ENCODE measurements around the gene ZNF99. TPM values are rescaled to one million over a fixed set of nuclear protein-coding genes. Genes with fewer than 3 reads are reported as not detected.
"Not testable (repeated sequence)": the region's sequence is repeated elsewhere in the genome, so short reads cannot be mapped to it uniquely, and the experiment has no call there.

Gene ZNF99
- total RNA-seq, 1 donor from 2014 or later, result not detected

DNA sequence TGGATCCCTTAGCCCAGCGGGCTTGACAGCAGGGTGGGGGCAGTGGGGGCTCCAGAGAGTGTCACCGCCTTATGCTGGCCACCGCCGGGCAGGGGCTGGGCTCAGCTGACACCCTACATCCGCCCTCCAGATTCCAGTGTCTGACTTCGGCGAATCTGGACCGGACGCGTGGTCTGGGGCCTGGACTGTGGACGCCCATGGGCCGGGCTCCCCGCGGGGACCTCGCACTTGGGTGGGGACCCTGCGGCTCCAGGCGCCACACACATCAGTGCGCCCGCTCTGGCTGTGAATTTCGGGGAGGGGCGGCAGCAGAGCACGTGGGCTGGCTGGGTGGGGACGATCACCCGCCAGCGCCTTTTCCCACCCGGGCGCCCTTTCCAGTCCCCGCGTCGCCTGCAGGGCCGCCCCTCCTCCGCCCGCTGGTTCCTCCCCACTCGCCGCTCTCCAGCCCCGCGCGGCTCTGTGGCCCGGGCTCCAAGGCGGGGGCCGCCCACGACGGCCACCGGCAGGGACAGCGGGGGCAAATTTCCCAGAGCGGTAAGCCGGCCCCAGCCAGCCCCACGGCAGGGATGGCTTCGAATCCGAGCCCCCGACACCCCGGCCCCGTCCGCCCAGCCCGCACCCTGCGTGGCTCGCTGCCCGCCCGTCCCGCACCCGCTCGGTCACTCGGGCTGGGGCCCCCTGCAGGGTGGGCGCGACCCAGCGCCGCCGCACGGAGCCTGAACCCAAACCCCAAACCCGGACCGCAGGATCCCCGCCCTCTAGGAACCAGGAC, 23.3 kb upstream of the ZNF99 start:
- Mint-ChIP-seq H3K27me3 (ENCODE audit: unreplicated experiment) (no peaks in the 10 kb centered on the region), H3K4me1 (ENCODE audit: low read depth, unreplicated experiment) (no peaks in the 10 kb centered on the region), H3K4me3 (ENCODE audit: unreplicated experiment) (no peak overlapping the region), H3K9me3 (ENCODE audit: unreplicated experiment) (peaks cover 17% of the 10 kb centered on the region), H3K36me3 (ENCODE audit: unreplicated experiment) (peaks cover 8% of the 10 kb centered on the region), H3K27ac (ENCODE audit: unreplicated experiment) (no peak overlapping the region)
- DNase-seq, result no peak
- no peak for TF ChIP-seq CTCF (IDR thresholded peaks at IDR 0.05; ENCODE audit: partially characterized antibody, unreplicated experiment)

- H3K27ac Mint-ChIP-seq (ENCODE audit: unreplicated experiment), result no peak overlapping the region
- TF ChIP-seq CTCF (IDR thresholded peaks at IDR 0.05; ENCODE audit: partially characterized antibody, unreplicated experiment), result no peak
- no peak for DNase-seq
- no peaks in the 10 kb centered on the region for H3K4me1 Mint-ChIP-seq (ENCODE audit: low read depth, unreplicated experiment)
- peaks cover 8% of the 10 kb centered on the region for H3K36me3 Mint-ChIP-seq (ENCODE audit: unreplicated experiment)
- H3K4me3 Mint-ChIP-seq (ENCODE audit: unreplicated experiment), result no peak overlapping the region
- H3K27me3 Mint-ChIP-seq (ENCODE audit: unreplicated experiment), result no peaks in the 10 kb centered on the region
- H3K9me3 Mint-ChIP-seq (ENCODE audit: unreplicated experiment), result peaks cover 14% of the 10 kb centered on the region
These were observed 22.5 kb upstream of the ZNF99 start for GRCh38 chr19:22806418-22806817.

- no peak for TF ChIP-seq CTCF (IDR thresholded peaks at IDR 0.05; ENCODE audit: partially characterized antibody, unreplicated experiment)
- Mint-ChIP-seq H3K9me3 (ENCODE audit: unreplicated experiment) (peaks cover 8% of the 10 kb centered on the region), H3K27ac (ENCODE audit: unreplicated experiment) (no peak overlapping the region), H3K4me1 (ENCODE audit: low read depth, unreplicated experiment) (no peaks in the 10 kb centered on the region), H3K27me3 (ENCODE audit: unreplicated experiment) (no peaks in the 10 kb centered on the region), H3K4me3 (ENCODE audit: unreplicated experiment) (no peak overlapping the region), H3K36me3 (ENCODE audit: unreplicated experiment) (peaks cover 13% of the 10 kb centered on the region)
- no peak for DNase-seq
These were observed 13.1 kb upstream of the ZNF99 start for GRCh38 chr19:22797040-22797439.

GRCh38 chr19:22792863-22793262, 8.9 kb upstream of the ZNF99 start:
- not testable (repeated sequence) for H3K27me3 Mint-ChIP-seq (ENCODE audit: unreplicated experiment); H3K4me3 Mint-ChIP-seq (ENCODE audit: unreplicated experiment); DNase-seq; H3K27ac Mint-ChIP-seq (ENCODE audit: unreplicated experiment); H3K9me3 Mint-ChIP-seq (ENCODE audit: unreplicated experiment); H3K4me1 Mint-ChIP-seq (ENCODE audit: low read depth, unreplicated experiment)
- peaks cover 11% of the 10 kb centered on the region for H3K36me3 Mint-ChIP-seq (ENCODE audit: unreplicated experiment)

GRCh38 chr19:22735911-22736645, 47.9 kb downstream of the ZNF99 start:
- no peak for TF ChIP-seq CTCF (IDR thresholded peaks at IDR 0.05; ENCODE audit: partially characterized antibody, unreplicated experiment)
- no peak for DNase-seq
- H3K4me1 Mint-ChIP-seq (ENCODE audit: low read depth, unreplicated experiment), result no peaks in the 10 kb centered on the region
- no peak overlapping the region for H3K27ac Mint-ChIP-seq (ENCODE audit: unreplicated experiment)
- H3K9me3 Mint-ChIP-seq (ENCODE audit: unreplicated experiment), result peaks cover 25% of the 10 kb centered on the region
- no peak overlapping the region for H3K4me3 Mint-ChIP-seq (ENCODE audit: unreplicated experiment)
- peaks cover 19% of the 10 kb centered on the region for H3K36me3 Mint-ChIP-seq (ENCODE audit: unreplicated experiment)
- peaks cover 1% of the 10 kb centered on the region for H3K27me3 Mint-ChIP-seq (ENCODE audit: unreplicated experiment)

All from glutamatergic neuron (in vitro differentiated cells).